Mammary epithelial cell (primary cell): ENCODE measurements around the gene SDCBP2.

Source experiments
- EZH2 ChIP-seq: IDR thresholded peaks from 2 replicates; pipeline ENCODE4 v1.6.1; 2012; ENCODE audit warnings: low read length, inconsistent platforms, borderline replicate concordance
- TF ChIP-seq, protein P1 (sequence below), 2 donors: IDR thresholded peaks in 1 of 2; conservative IDR thresholded peaks in 1 of 2; 2 replicates each; pipeline ENCODE4 v1.5.1; 2011 to 2012; ENCODE audit warnings: inconsistent platforms in 2 of 2, low read length in 2 of 2, mild to moderate bottlenecking in 2 of 2, control low read depth in 1 of 2, low read depth in 1 of 2; ENCODE audit not compliant: insufficient read depth in 1 of 2; ENCODE audit errors: extremely low read depth in 1 of 2

DNA sequence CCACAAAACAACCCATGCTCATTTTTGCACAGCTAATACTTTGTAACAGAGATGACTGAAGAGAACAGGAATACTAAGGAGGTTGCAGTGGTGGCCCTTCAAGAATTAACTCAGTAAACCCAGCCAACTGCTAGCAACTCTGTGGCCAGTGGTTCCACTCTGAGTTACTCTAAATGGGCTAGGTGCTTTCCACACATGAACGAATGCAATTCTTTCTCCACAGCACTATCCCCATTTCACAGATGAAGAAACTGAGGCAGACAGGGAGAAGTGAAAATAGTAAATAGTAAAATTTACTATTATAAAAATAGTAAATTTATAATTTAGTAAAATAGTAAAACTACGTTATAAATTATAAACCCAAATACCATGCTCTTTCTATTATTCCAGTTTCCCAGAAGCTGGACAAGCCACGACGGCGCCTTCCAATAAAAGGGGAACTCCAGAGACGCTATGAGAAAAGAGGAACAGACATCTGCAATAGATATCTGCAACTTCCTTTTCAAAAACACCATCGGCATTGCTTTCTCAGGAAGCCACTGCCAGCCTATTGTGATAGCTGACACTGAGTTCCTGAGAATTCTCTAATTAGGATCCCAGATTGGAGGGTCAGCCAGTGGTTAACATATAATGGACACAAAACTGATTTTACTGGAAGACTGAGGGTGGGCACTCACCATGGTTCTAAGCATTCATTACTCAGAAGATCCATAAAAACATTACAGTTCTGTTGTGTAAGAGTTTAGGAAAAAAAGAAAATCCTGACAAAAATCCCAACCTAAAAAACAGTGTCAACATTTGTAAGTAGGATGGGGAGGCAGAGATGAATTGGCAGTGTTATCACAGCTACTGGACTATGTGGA lies 47.7 kb upstream of the SDCBP2 start:
- TF ChIP-seq, protein P1, sequence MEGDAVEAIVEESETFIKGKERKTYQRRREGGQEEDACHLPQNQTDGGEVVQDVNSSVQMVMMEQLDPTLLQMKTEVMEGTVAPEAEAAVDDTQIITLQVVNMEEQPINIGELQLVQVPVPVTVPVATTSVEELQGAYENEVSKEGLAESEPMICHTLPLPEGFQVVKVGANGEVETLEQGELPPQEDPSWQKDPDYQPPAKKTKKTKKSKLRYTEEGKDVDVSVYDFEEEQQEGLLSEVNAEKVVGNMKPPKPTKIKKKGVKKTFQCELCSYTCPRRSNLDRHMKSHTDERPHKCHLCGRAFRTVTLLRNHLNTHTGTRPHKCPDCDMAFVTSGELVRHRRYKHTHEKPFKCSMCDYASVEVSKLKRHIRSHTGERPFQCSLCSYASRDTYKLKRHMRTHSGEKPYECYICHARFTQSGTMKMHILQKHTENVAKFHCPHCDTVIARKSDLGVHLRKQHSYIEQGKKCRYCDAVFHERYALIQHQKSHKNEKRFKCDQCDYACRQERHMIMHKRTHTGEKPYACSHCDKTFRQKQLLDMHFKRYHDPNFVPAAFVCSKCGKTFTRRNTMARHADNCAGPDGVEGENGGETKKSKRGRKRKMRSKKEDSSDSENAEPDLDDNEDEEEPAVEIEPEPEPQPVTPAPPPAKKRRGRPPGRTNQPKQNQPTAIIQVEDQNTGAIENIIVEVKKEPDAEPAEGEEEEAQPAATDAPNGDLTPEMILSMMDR (conservative IDR thresholded peaks at IDR 0.05 in 1 of 2, IDR thresholded peaks at IDR 0.05 in 1 of 2; ENCODE audit: extremely low read depth in 1 of 2, insufficient read depth in 1 of 2, low read depth in 1 of 2, low read length in 2 of 2), result no peak
- no peak for TF ChIP-seq EZH2
